Coronary artery (tissue), 2 donors: ENCODE measurements around the gene C1RL.
A peak's percentile ranks its signal among the peaks of the same experiment; 100 is the strongest.

Source experiments
- DNase-seq: peaks from one replicate; pipeline ENCODE4 v3.0.0-alpha.2; 2017; ENCODE audit warnings: low spot score
- H3K27ac ChIP-seq, 2 donors: fragments of 200-600 bp; sonication (generic); one replicate each; pipeline ENCODE4 v1.5.1; 2016 to 2019
- H3K4me3 ChIP-seq: fragments of 200-600 bp; sonication (generic); 2 replicates; pipeline ENCODE4 v1.5.1; 2016; ENCODE audit warnings: mild to moderate bottlenecking, moderate library complexity
- TF ChIP-seq, protein P1 (sequence below): fragments of 200-600 bp; sonication (generic); IDR thresholded peaks from one replicate; pipeline ENCODE4 v1.5.1; 2019; ENCODE audit warnings: antibody characterized with exemption

The C1RL gene

DNA sequence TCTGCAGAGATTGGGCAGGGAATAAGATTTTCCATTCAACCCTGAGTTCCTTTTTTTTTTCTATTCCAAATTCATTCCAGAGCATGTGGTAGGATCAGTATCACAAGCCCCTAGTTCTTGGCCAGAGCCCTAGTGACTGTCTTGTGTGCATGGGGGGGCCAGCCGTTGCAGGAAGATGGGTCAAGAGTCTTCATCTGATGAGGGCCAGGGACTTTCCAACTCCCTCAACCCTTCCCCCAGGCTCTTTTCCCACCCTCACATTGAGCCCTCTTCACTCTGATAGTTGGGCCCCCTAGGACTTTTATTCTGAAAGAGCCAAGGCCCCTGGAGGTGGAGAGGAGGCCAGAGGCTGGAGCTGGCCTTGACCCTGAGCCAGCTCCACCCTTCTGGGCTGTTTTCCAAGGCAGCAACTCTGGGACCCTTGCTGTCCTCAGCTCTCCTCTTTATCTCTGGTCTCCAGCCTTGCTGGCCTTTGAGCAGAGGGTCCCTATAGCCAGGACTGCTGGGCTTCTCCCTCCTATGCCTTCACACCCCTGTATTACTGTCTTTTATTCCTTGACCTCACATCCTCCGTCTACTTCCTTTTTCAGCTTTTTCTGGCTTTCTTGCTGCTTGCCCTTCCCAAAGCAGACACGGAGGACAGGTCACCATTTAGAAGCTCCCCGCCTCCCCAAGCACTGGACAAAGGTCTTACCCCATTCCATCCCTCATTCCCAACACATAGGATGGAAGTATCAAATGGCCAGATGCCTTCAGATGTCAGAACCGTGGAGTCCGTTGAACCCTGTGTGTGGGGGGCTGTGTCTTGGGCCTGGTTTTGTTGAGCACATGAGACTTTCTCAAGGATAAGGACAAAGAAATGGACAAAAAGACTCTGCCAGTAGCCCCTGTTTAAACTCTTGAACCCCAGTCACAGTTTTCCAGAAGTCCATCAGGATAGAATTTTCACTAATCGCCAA lies 14.1 kb upstream of the C1RL start:
- Histone ChIP-seq H3K27ac (peak overlapping the region in 1 of 2 donors; percentile 17), H3K4me3 (no peak overlapping the region)
- no peak for DNase-seq
- TF ChIP-seq, protein P1, sequence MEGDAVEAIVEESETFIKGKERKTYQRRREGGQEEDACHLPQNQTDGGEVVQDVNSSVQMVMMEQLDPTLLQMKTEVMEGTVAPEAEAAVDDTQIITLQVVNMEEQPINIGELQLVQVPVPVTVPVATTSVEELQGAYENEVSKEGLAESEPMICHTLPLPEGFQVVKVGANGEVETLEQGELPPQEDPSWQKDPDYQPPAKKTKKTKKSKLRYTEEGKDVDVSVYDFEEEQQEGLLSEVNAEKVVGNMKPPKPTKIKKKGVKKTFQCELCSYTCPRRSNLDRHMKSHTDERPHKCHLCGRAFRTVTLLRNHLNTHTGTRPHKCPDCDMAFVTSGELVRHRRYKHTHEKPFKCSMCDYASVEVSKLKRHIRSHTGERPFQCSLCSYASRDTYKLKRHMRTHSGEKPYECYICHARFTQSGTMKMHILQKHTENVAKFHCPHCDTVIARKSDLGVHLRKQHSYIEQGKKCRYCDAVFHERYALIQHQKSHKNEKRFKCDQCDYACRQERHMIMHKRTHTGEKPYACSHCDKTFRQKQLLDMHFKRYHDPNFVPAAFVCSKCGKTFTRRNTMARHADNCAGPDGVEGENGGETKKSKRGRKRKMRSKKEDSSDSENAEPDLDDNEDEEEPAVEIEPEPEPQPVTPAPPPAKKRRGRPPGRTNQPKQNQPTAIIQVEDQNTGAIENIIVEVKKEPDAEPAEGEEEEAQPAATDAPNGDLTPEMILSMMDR = no peak

DNA sequence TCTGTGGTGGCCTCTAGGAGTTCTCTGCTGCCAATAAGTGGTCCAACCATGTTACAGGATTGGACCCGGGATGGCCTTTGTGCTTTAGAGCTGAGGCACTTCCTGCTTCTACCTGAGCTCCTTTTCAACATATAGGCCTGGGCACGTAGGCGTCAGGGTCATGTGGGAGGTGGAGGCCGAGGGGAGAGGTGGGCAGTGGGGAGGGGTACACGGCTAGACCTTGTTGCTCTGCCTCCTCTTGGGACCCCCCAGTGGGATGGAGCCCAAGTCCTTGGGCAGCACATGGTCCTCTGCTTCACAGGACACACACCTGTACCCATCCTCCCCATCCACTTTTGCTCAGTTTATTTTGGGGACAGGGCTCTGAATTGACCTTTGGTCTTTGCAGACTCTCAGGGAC lies 12.3 kb upstream of the C1RL start:
- H3K4me3 ChIP-seq = no peak overlapping the region
- no peak for DNase-seq
- TF ChIP-seq, protein P1 = no peak
- no peak overlapping the region for H3K27ac ChIP-seq

DNA sequence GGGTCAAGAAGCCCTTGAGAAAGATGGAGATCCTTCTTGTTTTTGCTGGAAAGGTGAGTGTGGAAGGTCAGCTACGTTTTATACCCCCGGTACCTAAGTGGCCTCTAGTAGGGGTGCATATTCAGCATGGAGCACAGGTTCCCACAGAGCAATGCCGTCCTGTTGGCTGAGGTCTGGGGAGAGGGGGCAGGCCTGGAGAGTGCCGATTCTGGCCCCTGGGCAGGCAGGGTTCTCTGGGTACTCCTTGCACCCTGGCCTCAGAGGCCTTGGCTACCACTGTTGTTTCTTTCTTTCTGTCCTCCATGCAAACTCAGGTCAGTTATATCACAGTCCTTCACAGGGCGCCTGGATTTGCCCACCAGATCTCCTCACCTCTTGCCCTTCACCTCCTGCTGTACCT lies 11.2 kb upstream of the C1RL start:
- DNase-seq = no peak
- H3K27ac ChIP-seq = no peak overlapping the region
- TF ChIP-seq, protein P1 = no peak
- no peak overlapping the region for H3K4me3 ChIP-seq

GRCh38 chr12:7118881-7119280 lies 9.9 kb upstream of the C1RL start:
- TF ChIP-seq, protein P1 = no peak
- Histone ChIP-seq H3K27ac (no peak overlapping the region), H3K4me3 (no peak overlapping the region)
- DNase-seq = no peak

DNA sequence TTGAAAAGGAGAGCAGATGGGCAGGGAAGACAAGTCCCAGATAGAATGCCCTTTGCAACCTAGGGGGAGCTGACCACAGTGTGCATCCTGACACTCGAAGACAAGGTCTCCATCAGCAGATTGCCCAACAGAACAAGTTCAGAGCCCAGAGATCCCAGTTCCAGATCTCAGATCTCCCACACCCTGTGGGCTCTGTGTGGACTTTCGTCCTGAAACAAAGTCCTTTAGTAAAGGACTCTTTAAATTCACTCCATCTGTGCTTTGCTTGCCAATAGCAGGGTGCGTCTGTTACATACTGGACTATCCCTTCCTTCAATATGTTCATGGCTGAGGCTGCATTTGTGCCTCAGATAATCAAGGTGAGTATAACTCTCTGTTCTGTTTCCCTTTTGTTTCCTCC lies 8.7 kb upstream of the C1RL start:
- H3K27ac ChIP-seq = no peak overlapping the region
- DNase-seq = no peak
- TF ChIP-seq, protein P1 = no peak
- H3K4me3 ChIP-seq = no peak overlapping the region

GRCh38 chr12:7116916-7117315 lies 7.9 kb upstream of the C1RL start:
- Histone ChIP-seq H3K4me3 (no peak overlapping the region), H3K27ac (no peak overlapping the region)
- TF ChIP-seq, protein P1 = no peak
- DNase-seq = no peak

DNA sequence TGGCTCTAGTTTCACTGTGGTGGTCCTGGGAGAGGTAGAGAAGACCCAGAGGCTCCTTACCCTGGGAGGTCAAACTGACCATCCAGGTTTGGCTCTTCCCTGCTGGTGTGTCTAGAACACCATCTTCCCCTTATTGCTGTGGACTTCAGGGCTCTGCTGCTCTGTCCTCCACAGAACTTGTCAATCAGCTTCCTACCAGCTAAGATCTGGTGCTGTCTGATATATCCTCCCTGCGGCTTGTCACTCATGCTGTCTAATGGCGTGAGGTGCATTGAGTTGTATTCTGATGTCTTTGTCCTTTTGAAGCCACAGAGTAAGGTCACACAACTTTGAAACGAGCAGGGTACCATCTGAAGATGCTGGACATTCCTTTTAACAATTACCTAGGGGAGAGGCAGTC lies 7.2 kb upstream of the C1RL start:
- Histone ChIP-seq H3K27ac (no peak overlapping the region), H3K4me3 (no peak overlapping the region)
- no peak for DNase-seq
- TF ChIP-seq, protein P1 = no peak
